Measurements from ENCODE around the gene SCT. TPM values are rescaled to one million over a fixed set of nuclear protein-coding genes. Genes with fewer than 3 reads are reported as not detected.

The SCT gene
- total RNA-seq, 4 donors from 2014 or later, result not detected

- TF ChIP-seq CTCF (IDR thresholded peaks at IDR 0.05), result no peak
- no peak for ATAC-seq (ENCODE audit: low FRiP score)
- no peak for DNase-seq (ENCODE audit: low spot score)
Measured at GRCh38 chr11:617199-617911, 9.6 kb downstream of the SCT start.

GRCh38 chr11:616320-617198 is 10.4 kb downstream of the SCT start:
- no peak for ATAC-seq (ENCODE audit: low FRiP score)
- no peak for DNase-seq (ENCODE audit: low spot score)
- TF ChIP-seq CTCF (IDR thresholded peaks at IDR 0.05), result no peak

GRCh38 chr11:615504-616319 is 11.3 kb downstream of the SCT start, which contains the start of gene IRF7:
IRF7 (minus strand) TSS chr11:615950; CDS start chr11:615364, 586 bp downstream.
- DNase-seq (ENCODE audit: low spot score) (peak; percentile 94), ATAC-seq (ENCODE audit: low FRiP score) (peak; percentile 81)
- TF ChIP-seq CTCF (IDR thresholded peaks at IDR 0.05), result no peak

GRCh38 chr11:614623-615503 is 12.1 kb downstream of the SCT start:
- no peak for TF ChIP-seq CTCF (IDR thresholded peaks at IDR 0.05)
- DNase-seq (ENCODE audit: low spot score) (no peak), ATAC-seq (ENCODE audit: low FRiP score) (no peak)

GRCh38 chr11:614021-614622 is 12.9 kb downstream of the SCT start:
- TF ChIP-seq CTCF (IDR thresholded peaks at IDR 0.05), result no peak
- ATAC-seq (ENCODE audit: low FRiP score) (no peak), DNase-seq (ENCODE audit: low spot score) (no peak)

Data from omental fat pad (tissue), 4 donors.